Esophagus squamous epithelium (tissue), 4 donors: Measurements from ENCODE around the gene CAGE1.

Experiments
- CTCF ChIP-seq, 6 experiments: fragments of 450-650 bp in 4 of 6; fragments of 200-600 bp in 2 of 6; sonication (generic) in 2 of 6; IDR thresholded peaks; one replicate each; pipeline ENCODE4 v1.5.1; 2016 to 2019; ENCODE audit warnings: antibody characterized with exemption in 6 of 6, mild to moderate bottlenecking in 4 of 6, moderate library complexity in 4 of 6
- POLR2A ChIP-seq, 4 donors: fragments of 450-650 bp; IDR thresholded peaks; one replicate each; pipeline ENCODE4 v1.6.1; 2017; ENCODE audit warnings: antibody characterized with exemption in 4 of 4, mild to moderate bottlenecking in 4 of 4, moderate library complexity in 3 of 4

GRCh38 chr6:7311176-7311575, 78.4 kb downstream of the CAGE1 start:
- TF ChIP-seq CTCF (IDR thresholded peaks at IDR 0.05) (no peak), POLR2A (IDR thresholded peaks at IDR 0.05) (no peak)
